HG03103 (cell line): ENCODE measurements around the gene GGACT.
A peak's percentile ranks its signal among the peaks of the same experiment; 100 is the strongest.
"Not testable (repeated sequence)": the region's sequence is repeated elsewhere in the genome, so short reads cannot be mapped to it uniquely, and the experiment has no call there.

ENCODE experiments used
- ATAC-seq: cut with Tn5 transposase; IDR thresholded peaks from one replicate; pipeline ENCODE4 v1.9.1; 2021; ENCODE audit warnings: low read depth; ENCODE audit not compliant: unreplicated experiment

Gene GGACT

DNA sequence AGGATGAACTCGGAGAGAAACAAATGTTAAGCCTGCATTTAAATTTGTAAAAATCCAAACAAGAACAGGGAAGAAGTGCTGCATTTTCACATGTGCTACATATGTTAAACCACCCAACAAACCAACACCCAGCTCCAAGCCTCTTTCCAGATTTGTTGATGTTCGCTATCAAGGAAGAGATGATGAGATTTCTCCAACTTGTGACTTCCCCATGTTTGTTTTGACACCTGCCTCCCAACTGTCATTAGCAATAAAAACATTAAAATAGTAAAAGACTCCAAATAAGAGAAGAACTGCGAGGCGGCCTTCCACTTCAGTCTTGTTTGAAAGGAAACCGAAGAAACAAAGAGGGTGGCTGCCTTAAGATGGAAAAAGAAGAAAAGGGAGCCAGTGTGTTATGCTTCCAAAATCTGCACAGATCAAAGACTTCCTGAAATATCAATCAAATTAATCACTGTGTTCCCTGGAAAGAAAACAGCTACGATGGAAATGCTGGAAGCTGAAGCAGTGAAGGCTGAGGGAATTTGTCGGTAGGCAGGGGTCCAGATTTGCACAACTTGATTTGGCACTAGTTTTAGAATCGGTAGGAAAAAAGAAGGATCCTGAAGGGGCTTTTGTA is 14.0 kb upstream of the GGACT start:
- ATAC-seq, result no peak

- ATAC-seq, result no peak
Observed at GRCh38 chr13:100601716-100602115, 13.1 kb upstream of the GGACT start.

DNA sequence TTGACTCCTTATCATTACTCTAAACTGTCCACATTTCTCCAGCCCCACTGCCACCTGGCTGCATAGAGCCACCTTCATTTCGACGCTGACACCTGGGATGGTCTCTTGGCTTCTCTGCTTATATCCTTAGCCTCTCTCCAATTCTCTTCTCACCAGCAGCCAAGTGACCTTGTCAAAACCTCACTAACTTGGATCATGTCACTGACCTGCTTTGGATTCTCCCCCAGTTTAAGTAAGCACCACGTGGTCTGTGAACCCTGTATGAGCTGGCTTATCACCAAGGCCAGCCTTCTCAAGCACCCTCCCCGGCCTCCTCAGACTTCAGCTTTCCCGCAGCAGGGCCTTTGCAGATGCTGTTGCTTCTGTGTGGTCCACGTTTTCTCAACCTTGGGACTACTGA is 12.3 kb upstream of the GGACT start:
- ATAC-seq, result no peak

DNA sequence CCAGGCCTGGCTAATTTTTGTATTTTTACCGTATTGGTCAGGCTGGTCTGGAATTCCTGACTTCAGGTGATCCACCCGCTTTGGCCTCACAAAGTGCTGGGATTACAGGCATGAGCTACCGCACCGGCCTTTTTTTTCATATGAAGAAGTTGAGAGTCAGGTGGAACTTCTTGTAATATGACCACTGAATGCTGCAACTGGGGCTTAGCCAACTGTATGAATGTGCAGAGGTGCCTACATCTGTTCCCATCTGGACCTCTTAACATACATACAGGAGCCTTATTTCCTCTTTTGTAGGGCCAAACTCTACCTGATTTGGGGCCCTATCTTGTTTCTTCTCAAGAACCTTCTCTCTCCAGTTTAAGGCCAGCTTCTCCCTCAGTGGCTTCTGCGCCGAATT is 11.9 kb upstream of the GGACT start:
- no peak for ATAC-seq

GRCh38 chr13:100597253-100597652 is 8.7 kb upstream of the GGACT start:
- no peak for ATAC-seq

GRCh38 chr13:100596516-100596915 is 7.9 kb upstream of the GGACT start:
- ATAC-seq, result no peak

DNA sequence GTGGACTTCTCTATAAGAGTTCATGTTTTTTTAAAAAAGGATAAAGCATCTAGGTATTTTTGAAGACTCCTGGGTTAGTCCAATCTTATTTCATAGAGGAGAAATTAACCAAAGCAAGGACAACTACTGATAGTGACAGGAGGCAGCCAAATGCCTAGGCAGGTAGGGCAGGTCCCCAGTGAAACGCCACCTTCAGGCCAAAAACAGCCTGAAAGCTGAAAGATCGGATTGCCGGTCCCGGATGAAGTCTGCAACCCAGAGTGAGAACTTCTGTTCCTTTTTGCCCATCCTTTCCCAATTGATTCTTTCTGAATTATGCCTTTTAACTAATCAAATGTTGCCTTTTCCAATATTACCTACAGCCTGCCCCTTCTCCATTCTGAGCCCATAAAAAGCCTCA is 6.1 kb upstream of the GGACT start:
- no peak for ATAC-seq

- ATAC-seq, result no peak
Observed at GRCh38 chr13:100594255-100594654, 5.7 kb upstream of the GGACT start.

DNA sequence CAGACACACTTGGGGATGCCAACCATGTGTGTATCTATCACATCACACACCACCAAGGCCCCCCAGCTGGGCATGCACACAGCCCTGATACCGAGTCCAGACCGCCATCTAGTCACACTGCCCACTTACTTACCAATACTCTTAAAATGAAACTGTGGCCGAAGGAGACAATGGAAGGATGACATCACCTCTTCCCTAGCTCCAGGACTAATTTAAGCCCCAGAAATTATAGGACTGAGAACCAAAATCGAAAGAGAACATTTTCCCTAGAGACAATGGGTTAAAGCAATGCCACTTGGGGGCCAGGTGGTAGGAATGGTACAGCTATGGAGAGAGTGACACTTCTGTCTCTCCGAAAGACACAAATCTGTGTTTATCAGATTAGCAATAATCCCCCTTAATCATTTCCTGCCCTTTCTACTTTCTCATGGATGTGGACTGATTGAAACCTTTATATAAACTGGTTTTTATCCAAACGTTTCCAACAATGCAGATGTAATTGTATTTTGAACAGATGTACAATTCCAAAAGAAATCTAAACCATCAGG is 663 bp upstream of the GGACT start:
- no peak for ATAC-seq

DNA sequence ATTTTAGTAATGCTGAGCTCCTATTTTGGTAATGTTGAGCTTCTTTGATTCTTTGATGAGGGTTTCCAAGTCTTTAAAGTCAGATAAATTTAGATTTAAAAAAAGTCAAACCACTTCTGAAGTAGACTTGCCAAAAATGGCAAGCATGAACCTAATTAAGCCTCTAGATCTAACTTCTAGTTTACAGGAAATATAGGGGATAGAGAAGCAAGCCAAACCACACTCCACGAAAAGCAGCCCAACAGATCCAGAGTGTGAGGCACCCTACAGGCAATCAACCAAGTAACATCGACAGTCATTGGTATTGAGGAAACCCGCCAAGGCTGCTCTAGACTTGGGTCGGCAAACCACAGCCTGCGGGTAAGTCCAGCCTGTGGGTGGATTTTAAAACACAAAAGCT is 3.7 kb downstream of the GGACT start:
- ATAC-seq, result no peak

DNA sequence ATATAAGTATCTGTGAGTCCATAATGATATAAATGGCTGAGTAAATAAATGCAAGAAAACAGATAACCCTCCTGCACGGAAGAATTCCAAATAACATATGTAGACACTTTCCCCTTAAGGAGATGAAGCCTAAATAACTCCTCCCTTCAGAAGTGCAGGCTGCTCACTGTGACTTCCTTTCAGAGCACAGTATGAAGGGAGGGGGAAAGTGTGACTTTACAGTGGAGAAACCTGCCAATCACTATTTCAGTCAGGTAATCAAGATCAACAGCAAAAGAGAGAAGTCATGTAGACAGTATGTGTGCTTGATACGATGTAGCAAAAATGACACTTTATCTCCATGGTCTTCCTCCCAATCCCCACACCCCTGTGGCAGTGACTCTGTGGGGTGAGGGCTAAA is 7.1 kb downstream of the GGACT start:
- no peak for ATAC-seq

GRCh38 chr13:100581030-100581429 is 7.6 kb downstream of the GGACT start:
- no peak for ATAC-seq

DNA sequence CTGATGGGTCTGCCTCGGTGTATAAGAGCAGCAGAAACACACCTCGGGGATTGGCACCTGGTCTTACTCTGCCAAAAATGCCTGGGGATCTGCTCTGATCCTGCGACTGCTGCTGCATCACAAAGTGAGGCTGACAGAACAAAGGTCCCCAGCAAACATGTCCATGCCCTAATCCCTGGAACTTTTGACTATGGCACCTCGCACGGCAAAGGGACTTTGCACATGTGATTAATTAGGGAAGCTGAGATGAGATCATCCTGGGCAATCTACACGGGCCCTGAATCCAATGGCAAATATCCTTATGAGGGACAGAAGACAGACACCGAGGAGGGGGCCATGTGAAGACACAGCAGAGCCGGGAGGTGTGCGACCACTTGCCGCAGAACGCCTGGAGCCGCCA is 8.5 kb downstream of the GGACT start:
- ATAC-seq, result no peak

- ATAC-seq, result not testable (repeated sequence)
Observed at GRCh38 chr13:100577239-100577638, 11.3 kb downstream of the GGACT start.

DNA sequence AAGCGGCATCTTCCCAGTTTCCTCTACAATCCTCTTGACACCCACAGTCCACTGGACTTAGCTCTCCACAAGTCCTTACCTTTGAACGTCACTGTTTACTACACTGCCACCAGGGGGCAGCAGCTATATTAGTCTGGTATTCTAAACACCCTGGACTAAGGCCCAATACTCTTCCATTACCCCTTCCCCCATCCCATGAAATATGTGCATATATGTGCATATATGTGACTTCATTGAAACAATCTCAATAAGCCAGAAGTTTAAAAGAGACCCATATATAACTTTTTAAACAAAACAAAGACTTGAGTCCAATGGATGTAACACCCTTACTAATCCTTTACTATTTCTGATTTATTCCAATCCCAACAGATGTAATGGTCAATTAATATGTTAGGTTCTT is 15.5 kb downstream of the GGACT start:
- peak; percentile 96 for ATAC-seq

GRCh38 chr13:100566543-100566942 is 22.0 kb downstream of the GGACT start:
- no peak for ATAC-seq

- ATAC-seq, result no peak
Observed at GRCh38 chr13:100565286-100565685, 23.3 kb downstream of the GGACT start.

- no peak for ATAC-seq
Observed at GRCh38 chr13:100564444-100565223, 24.0 kb downstream of the GGACT start.

- ATAC-seq, result no peak
Observed at GRCh38 chr13:100563779-100564178, 24.8 kb downstream of the GGACT start.

GRCh38 chr13:100561599-100562204 is 26.9 kb downstream of the GGACT start:
- ATAC-seq, result no peak

GRCh38 chr13:100561158-100561499 is 27.5 kb downstream of the GGACT start:
- ATAC-seq, result no peak
